GM19193 (cell line): ENCODE results near the gene DEAF1.

Experiments used
- POLR2A ChIP-seq: IDR thresholded peaks from 4 replicates; pipeline ENCODE4 v1.6.1; 2011; ENCODE audit not compliant: insufficient read depth, insufficient read length; ENCODE audit errors: extremely low read depth

Gene DEAF1

GRCh38 chr11:674406-674805 is 20.6 kb downstream of the DEAF1 start:
- no peak for TF ChIP-seq POLR2A

GRCh38 chr11:673866-674265 is 21.2 kb downstream of the DEAF1 start:
- no peak for TF ChIP-seq POLR2A

- no peak for TF ChIP-seq POLR2A
Observed at GRCh38 chr11:665704-666281, 29.2 kb downstream of the DEAF1 start.

- no peak for TF ChIP-seq POLR2A
Observed at GRCh38 chr11:665062-665703, 29.8 kb downstream of the DEAF1 start.

GRCh38 chr11:662689-663274 is 32.2 kb downstream of the DEAF1 start:
- no peak for TF ChIP-seq POLR2A

- no peak for TF ChIP-seq POLR2A
Observed at GRCh38 chr11:660681-661444, 34.2 kb downstream of the DEAF1 start.

GRCh38 chr11:660281-660680 is 34.7 kb downstream of the DEAF1 start:
- no peak for TF ChIP-seq POLR2A

GRCh38 chr11:659532-660085 is 35.4 kb downstream of the DEAF1 start:
- TF ChIP-seq POLR2A: no peak

- no peak for TF ChIP-seq POLR2A
Observed at GRCh38 chr11:657691-658126, 37.3 kb downstream of the DEAF1 start.

GRCh38 chr11:656866-657265 is 38.2 kb downstream of the DEAF1 start:
- no peak for TF ChIP-seq POLR2A

GRCh38 chr11:656426-656825 is 38.6 kb downstream of the DEAF1 start:
- no peak for TF ChIP-seq POLR2A

- no peak for TF ChIP-seq POLR2A
Observed at GRCh38 chr11:655036-655726, 39.8 kb downstream of the DEAF1 start.

- no peak for TF ChIP-seq POLR2A
Observed at GRCh38 chr11:653837-654236, 41.2 kb downstream of the DEAF1 start.

- no peak for TF ChIP-seq POLR2A
Observed at GRCh38 chr11:650482-650881, 44.5 kb downstream of the DEAF1 start.

- no peak for TF ChIP-seq POLR2A
Observed at GRCh38 chr11:646214-646613, 48.8 kb downstream of the DEAF1 start.

- no peak for TF ChIP-seq POLR2A
Observed at GRCh38 chr11:645536-645935, 49.5 kb downstream of the DEAF1 start.
